ENCODE measurements around the gene PRND. TPM values are rescaled to one million over a fixed set of nuclear protein-coding genes. Genes with fewer than 3 reads are reported as not detected.
"Not testable (repeated sequence)": the region's sequence is repeated elsewhere in the genome, so short reads cannot be mapped to it uniquely, and the experiment has no call there.

The PRND gene
- total RNA-seq, 4 donors from 2014 or later: 1.0 to 14.9 (median 1.8) TPM; not detected in 1

DNA sequence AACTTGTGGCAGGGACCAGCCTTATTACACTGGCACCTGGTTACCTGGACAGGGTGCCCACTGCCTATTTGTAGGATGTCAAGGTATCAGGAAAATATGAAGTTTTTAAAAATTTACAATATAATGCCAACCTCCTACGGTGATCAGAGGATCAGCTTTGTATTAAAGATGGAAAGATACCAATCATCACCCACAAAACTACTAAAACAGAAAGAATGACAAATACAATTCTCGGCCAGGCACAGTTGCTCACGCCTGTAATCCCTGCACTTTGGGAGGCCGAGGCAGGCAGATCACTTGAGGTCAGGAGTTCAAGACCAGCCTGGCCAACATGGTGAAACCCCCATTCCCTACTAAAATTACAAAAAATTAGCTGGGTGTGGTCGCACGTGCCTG, 18.4 kb upstream of the PRND start:
- no peaks in the 10 kb centered on the region for H3K36me3 ChIP-seq
- no peaks in the 10 kb centered on the region for H3K9me3 ChIP-seq
- H3K27me3 ChIP-seq: no peaks in the 10 kb centered on the region
- no peak for TF ChIP-seq POLR2A (IDR thresholded peaks at IDR 0.05)
- TF ChIP-seq, protein P1, sequence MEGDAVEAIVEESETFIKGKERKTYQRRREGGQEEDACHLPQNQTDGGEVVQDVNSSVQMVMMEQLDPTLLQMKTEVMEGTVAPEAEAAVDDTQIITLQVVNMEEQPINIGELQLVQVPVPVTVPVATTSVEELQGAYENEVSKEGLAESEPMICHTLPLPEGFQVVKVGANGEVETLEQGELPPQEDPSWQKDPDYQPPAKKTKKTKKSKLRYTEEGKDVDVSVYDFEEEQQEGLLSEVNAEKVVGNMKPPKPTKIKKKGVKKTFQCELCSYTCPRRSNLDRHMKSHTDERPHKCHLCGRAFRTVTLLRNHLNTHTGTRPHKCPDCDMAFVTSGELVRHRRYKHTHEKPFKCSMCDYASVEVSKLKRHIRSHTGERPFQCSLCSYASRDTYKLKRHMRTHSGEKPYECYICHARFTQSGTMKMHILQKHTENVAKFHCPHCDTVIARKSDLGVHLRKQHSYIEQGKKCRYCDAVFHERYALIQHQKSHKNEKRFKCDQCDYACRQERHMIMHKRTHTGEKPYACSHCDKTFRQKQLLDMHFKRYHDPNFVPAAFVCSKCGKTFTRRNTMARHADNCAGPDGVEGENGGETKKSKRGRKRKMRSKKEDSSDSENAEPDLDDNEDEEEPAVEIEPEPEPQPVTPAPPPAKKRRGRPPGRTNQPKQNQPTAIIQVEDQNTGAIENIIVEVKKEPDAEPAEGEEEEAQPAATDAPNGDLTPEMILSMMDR (IDR thresholded peaks at IDR 0.05): no peak
- no peak overlapping the region for H3K4me3 ChIP-seq
- H3K27ac ChIP-seq: no peak overlapping the region
- intact Hi-C loops (cut with DNase I; ENCODE audit: low total_unique reads): no loop called here
- DNase-seq: no peak
- no peaks in the 10 kb centered on the region for H3K4me1 ChIP-seq

DNA sequence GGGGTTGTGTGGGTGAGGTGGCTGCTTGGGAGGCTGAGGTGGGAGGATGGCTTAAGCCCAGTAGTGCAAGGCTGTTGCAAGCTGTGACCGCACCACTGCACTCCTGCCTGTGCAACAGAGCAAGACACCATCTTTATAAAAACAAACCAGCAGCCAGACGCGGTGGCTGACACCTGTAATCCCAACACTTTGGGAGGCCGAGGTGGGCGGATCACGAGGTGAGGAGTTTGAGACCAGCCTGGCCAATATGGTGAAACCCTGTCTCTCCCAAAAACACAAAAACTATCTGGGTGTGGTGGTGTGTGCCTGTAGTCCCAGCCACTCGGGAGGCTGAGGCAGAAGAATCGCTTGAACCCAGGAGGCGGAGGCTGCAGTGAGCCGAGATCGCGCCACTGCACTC, 14.8 kb upstream of the PRND start:
- H3K27me3 ChIP-seq; H3K36me3 ChIP-seq; H3K27ac ChIP-seq; intact Hi-C loops (cut with DNase I; ENCODE audit: low total_unique reads); DNase-seq; H3K4me3 ChIP-seq; H3K9me3 ChIP-seq; H3K4me1 ChIP-seq: not testable (repeated sequence)

DNA sequence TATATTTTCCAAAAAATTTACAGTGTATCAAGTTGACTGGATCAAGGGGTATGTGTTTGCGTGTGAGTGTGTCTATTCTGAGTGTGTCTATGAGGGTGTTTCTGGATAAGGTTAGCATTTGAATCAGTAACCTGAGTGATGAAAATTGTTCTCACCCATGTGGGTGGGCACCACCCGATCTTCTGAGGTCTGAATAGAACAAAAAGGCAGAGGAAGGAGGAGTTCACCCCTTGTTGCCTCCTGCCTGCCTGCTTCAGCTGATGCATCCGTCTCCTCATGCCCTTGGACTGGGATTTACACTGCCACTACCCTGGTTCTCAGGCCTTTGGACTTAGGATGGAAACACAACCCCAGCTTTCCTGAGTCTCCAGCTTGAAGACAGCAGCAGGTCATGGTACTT, 13.7 kb upstream of the PRND start:
- TF ChIP-seq, protein P1 (IDR thresholded peaks at IDR 0.05): no peak
- no peak for TF ChIP-seq POLR2A (IDR thresholded peaks at IDR 0.05)
- Histone ChIP-seq H3K27ac (no peak overlapping the region), H3K36me3 (no peaks in the 10 kb centered on the region), H3K27me3 (no peaks in the 10 kb centered on the region), H3K9me3 (no peaks in the 10 kb centered on the region), H3K4me3 (no peak overlapping the region), H3K4me1 (no peaks in the 10 kb centered on the region)
- intact Hi-C loops (cut with DNase I; ENCODE audit: low total_unique reads): no loop called here
- DNase-seq: no peak

DNA sequence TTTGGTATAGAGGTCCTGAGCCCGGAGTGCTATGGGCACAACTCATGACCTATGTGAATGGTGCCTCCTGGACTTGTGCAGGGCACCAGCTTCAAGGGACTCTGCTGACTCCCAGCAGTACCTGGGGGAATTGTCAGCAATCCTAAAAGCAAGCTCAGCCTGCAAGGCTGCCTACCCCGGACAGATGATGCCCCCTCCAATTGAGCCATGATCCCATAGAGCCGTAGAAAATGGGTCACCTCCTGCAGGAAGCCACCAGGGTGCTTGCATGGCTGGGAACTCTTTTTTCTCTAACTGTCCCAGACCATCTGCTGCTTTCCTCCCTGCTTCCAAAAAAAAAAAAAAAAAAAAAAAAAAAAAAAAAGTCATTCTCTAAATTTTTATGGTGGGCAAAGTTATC, 12.9 kb upstream of the PRND start:
- Histone ChIP-seq H3K9me3 (no peaks in the 10 kb centered on the region), H3K4me3 (no peak overlapping the region), H3K36me3 (no peaks in the 10 kb centered on the region), H3K27ac (no peak overlapping the region), H3K4me1 (no peaks in the 10 kb centered on the region), H3K27me3 (no peaks in the 10 kb centered on the region)
- intact Hi-C loops (cut with DNase I; ENCODE audit: low total_unique reads): no loop called here
- no peak for DNase-seq
- no peak for TF ChIP-seq POLR2A (IDR thresholded peaks at IDR 0.05)
- TF ChIP-seq, protein P1 (IDR thresholded peaks at IDR 0.05): no peak

DNA sequence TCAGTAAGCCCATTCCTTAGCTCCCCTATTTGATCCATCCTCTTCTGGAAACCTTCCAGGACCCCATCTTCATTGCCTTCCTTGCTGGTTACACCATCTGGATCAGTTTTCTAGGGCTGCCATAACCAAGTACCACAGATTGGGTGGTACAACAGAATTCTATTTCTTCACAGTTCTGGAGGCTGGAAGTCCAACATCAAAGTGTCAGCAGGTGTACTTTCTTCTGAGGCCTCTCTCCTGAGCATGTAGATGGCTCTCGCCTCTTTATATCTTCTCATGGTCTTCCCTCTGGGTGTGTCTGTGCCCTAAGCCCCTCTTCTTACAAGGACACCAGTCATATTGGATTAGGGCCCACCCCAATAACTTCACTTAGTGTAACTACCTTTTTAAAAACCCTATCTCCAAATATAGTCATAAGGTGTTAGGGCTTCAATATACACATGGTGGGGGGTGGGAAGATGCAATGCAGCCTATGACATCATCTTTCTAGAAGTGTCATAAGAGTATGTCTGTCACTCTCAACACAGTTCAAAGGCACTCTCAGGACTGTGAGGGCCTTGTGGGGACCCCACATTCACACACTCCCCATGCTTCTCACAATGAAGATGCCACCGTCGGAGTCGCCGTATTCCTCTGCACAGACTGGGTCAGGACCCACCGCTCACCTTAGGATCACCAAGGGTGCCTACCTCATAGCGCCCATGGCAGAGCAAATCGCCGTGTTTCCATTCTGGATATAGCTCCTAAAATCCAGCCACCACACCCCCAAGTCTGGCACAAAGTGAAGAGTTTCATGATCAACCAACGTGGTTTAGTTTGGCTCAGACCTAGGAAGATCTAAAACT, 12.2 kb upstream of the PRND start:
- Histone ChIP-seq H3K4me3 (no peak overlapping the region), H3K27me3 (no peaks in the 10 kb centered on the region), H3K9me3 (no peaks in the 10 kb centered on the region), H3K27ac (no peak overlapping the region), H3K4me1 (no peaks in the 10 kb centered on the region), H3K36me3 (no peaks in the 10 kb centered on the region)
- no peak for DNase-seq
- no peak for TF ChIP-seq POLR2A (IDR thresholded peaks at IDR 0.05)
- intact Hi-C loops (cut with DNase I; ENCODE audit: low total_unique reads): no loop called here

DNA sequence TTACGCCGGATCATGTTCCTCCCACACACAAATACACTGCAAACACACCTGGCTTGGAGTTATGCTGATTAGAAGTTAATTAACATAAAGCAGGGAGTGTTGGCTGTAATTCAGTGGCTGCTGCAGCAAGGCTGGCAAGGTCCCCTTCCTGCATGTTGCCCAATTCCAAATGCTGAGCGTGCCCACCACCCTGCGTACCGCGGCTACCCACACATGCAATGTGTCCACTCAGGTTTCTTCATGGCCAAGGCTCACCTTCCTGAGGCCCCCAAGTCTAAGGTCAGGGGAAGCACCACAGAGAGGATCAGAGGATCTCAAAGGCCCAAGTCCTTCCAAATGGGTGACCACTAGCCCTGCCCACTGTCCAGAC, 11.6 kb upstream of the PRND start:
- H3K4me3 ChIP-seq: no peak overlapping the region
- no peaks in the 10 kb centered on the region for H3K27me3 ChIP-seq
- intact Hi-C loops (cut with DNase I; ENCODE audit: low total_unique reads): no loop called here
- TF ChIP-seq, protein P1 (IDR thresholded peaks at IDR 0.05): no peak
- no peak for TF ChIP-seq POLR2A (IDR thresholded peaks at IDR 0.05)
- no peak overlapping the region for H3K27ac ChIP-seq
- no peaks in the 10 kb centered on the region for H3K4me1 ChIP-seq
- DNase-seq: no peak
- H3K36me3 ChIP-seq: no peaks in the 10 kb centered on the region
- H3K9me3 ChIP-seq: no peaks in the 10 kb centered on the region
